SK-N-SH (cell line): Measurements from ENCODE around the gene BTBD6. TPM values are rescaled to one million over a fixed set of nuclear protein-coding genes. Genes with fewer than 3 reads are reported as not detected.

Source experiments
- CTCF ChIA-PET: fragments of 300-600, 350-600 bp; formaldehyde crosslinking; extraction: SDS; loops from one replicate; lab custom pipeline; 2021; lab: Yijun Ruan, JAX
- POLR2A ChIA-PET: fragments of 350-600 bp; sonication (Branson Sonifier 250); formaldehyde crosslinking; extraction: SDS; loops from one replicate; lab custom pipeline; 2020; ENCODE audit warnings: antibody characterized with exemption, inconsistent platforms; lab: Yijun Ruan, JAX
- DNase-seq: peaks from one replicate; pipeline ENCODE4 v3.0.0; 2012
- H2AFZ ChIP-seq: fragments of 200-600 bp; sonication (generic); 2 replicates; pipeline ENCODE4 v1.8.1; 2016; ENCODE audit warnings: antibody characterized with exemption, mild to moderate bottlenecking, low read depth
- H3F3A ChIP-seq: fragments of 200-600 bp; sonication (generic); replicated peaks from 2 replicates; pipeline ENCODE3; 2016; ENCODE audit warnings: antibody characterized with exemption, mild to moderate bottlenecking; ENCODE audit not compliant: insufficient read depth
- H3K27ac ChIP-seq, 2 experiments: fragments of 200-500 bp in 1 of 2; fragments of 200-600 bp in 1 of 2; sonication (Bioruptor generic) in 1 of 2; sonication (generic), shearing (Covaris generic) in 1 of 2; 2 replicates each; pipeline versions ENCODE4 v1.5.1 to v1.6.1; 2014 to 2016; ENCODE audit warnings: low read depth in 2 of 2, inconsistent platforms in 1 of 2, low read length in 1 of 2, mild to moderate bottlenecking in 1 of 2, mixed read lengths in 1 of 2
- H3K27me3 ChIP-seq: fragments of 200-600 bp; sonication (generic), shearing (Covaris generic); 2 replicates; pipeline ENCODE4 v1.6.1; 2016; ENCODE audit warnings: mixed run types; ENCODE audit not compliant: insufficient read depth
- H3K36me3 ChIP-seq, 2 experiments: fragments of 200-500 bp in 1 of 2; fragments of 200-600 bp in 1 of 2; sonication (Bioruptor generic) in 1 of 2; sonication (generic) in 1 of 2; replicated peaks in 1 of 2; 2 replicates each; pipeline versions ENCODE3 to v1.5.1; 2014 to 2016; ENCODE audit warnings: low read length in 1 of 2, mild to moderate bottlenecking in 1 of 2; ENCODE audit not compliant: insufficient read depth in 2 of 2, control insufficient read depth in 1 of 2
- H3K4me1 ChIP-seq, 2 experiments: fragments of 200-500 bp in 1 of 2; fragments of 200-600 bp in 1 of 2; sonication (Bioruptor generic) in 1 of 2; sonication (generic), shearing (Covaris generic) in 1 of 2; 2 replicates each; pipeline versions ENCODE4 v1.5.1 to v1.6.1; 2014 to 2016; ENCODE audit warnings: low read depth in 1 of 2, low read length in 1 of 2, mixed run types in 1 of 2; ENCODE audit not compliant: insufficient read depth in 2 of 2, control insufficient read depth in 1 of 2
- H3K4me2 ChIP-seq: fragments of 200-600 bp; sonication (generic), shearing (Covaris generic); 2 replicates; pipeline ENCODE4 v1.6.1; 2017; ENCODE audit warnings: mixed run types
- H3K4me3 ChIP-seq, 2 experiments: fragments of 200-500 bp in 1 of 2; fragments of 200-600 bp in 1 of 2; sonication (Bioruptor generic) in 1 of 2; sonication (generic), shearing (Covaris generic) in 1 of 2; 2 replicates each; pipeline versions ENCODE4 v1.5.1 to v1.8.1; 2014 to 2016; ENCODE audit warnings: low read depth in 2 of 2, inconsistent platforms in 1 of 2, low read length in 1 of 2, mild to moderate bottlenecking in 1 of 2, mixed read lengths in 1 of 2, moderate library complexity in 1 of 2
- H3K79me2 ChIP-seq: fragments of 200-600 bp; sonication (generic); 2 replicates; pipeline ENCODE4 v1.8.1; 2017; ENCODE audit warnings: mild to moderate bottlenecking; ENCODE audit not compliant: insufficient read depth
- H3K9ac ChIP-seq: fragments of 200-600 bp; sonication (generic); 2 replicates; pipeline ENCODE4 v1.6.1; 2017; ENCODE audit warnings: mixed run types
- H3K9me2 ChIP-seq: fragments of 200-600 bp; sonication (generic); 2 replicates; pipeline ENCODE4 v1.6.1; 2017; ENCODE audit warnings: mixed run types
- H3K9me3 ChIP-seq: fragments of 200-600 bp; sonication (generic); 2 replicates; pipeline ENCODE4 v1.6.1; 2017; ENCODE audit warnings: mixed run types, mild to moderate bottlenecking, moderate library complexity
- H4K20me1 ChIP-seq: fragments of 200-600 bp; sonication (generic); 2 replicates; pipeline ENCODE4 v1.6.1; 2017; ENCODE audit warnings: mild to moderate bottlenecking, mixed run types; ENCODE audit not compliant: insufficient read depth
- GATA2 ChIP-seq: sonication (generic); formaldehyde crosslinking; IDR thresholded peaks from 2 replicates; pipeline ENCODE4 v1.5.0; 2020; ENCODE audit warnings: mild to moderate bottlenecking, missing genetic modification reagents
- MEF2A ChIP-seq: IDR thresholded peaks from 2 replicates; pipeline ENCODE4 v1.4.0; 2012; ENCODE audit warnings: low read depth, borderline replicate concordance
- POLR2AphosphoS5 ChIP-seq: IDR thresholded peaks from 2 replicates; pipeline ENCODE4 v1.6.1; 2012; ENCODE audit warnings: low read depth, low read length
- RAD21 ChIP-seq: IDR thresholded peaks from 2 replicates; pipeline ENCODE4 v1.6.1; 2012; ENCODE audit warnings: mild to moderate bottlenecking, low read length
- TAF1 ChIP-seq: IDR thresholded peaks from 2 replicates; pipeline ENCODE4 v1.6.1; 2012; ENCODE audit warnings: low read depth, mild to moderate bottlenecking, low read length, moderate library complexity, borderline replicate concordance
- TEAD4 ChIP-seq: IDR thresholded peaks from 2 replicates; pipeline ENCODE4 v1.4.0; 2012; ENCODE audit warnings: mild to moderate bottlenecking, borderline replicate concordance; ENCODE audit not compliant: insufficient read depth
- YY1 ChIP-seq: IDR thresholded peaks from 2 replicates; pipeline ENCODE4 v1.4.0; 2012; ENCODE audit warnings: low read depth, mild to moderate bottlenecking
- WGBS: methylation state at CpG from one replicate; pipeline ENCODE4 v1.1.6; 2017; ENCODE audit warnings: low lambda C conversion rate; 5-methylcytosine and 5-hydroxymethylcytosine counted together
- polyA plus RNA-seq, 3 experiments: library from polyadenylated mRNA; depleted of rRNA; stranded (reverse); fragments of >200 nt; gene quantifications; 2 replicates each; pipeline ENCODE4 v1.2.3, GENCODE V29; 2012
- TF ChIP-seq, protein P1 (sequence below): IDR thresholded peaks from 2 replicates; pipeline ENCODE4 v1.6.1; 2012; ENCODE audit warnings: mild to moderate bottlenecking, low read depth, low read length, moderate library complexity

BTBD6 gene
- polyA plus RNA-seq, 1 of the 3 experiments (the other 2 are of a cell fraction): 20.9 TPM

GRCh38 chr14:105207996-105208737, 40.2 kb upstream of the BTBD6 start:
- POLR2A ChIA-PET: no interaction called here

GRCh38 chr14:105208738-105209075, 39.6 kb upstream of the BTBD6 start:
- H3K4me3 ChIP-seq: no peak overlapping the region
- no peak overlapping the region for H3K9ac ChIP-seq
- H3K4me2 ChIP-seq: no peak overlapping the region
- peaks cover 0 to 98% of the 10 kb centered on the region in 2 experiments; a peak in 1 of 4 replicates for H3K4me1 ChIP-seq
- no peaks in the 10 kb centered on the region for H3F3A ChIP-seq
- ChIA-PET CTCF (interaction anchor here (1.1 to 1.8 kb wide), 3 partner anchors 73 to 272 kb away, joined by 3 to 5 read pairs (median 4); no protein-coding TSS in a partner anchor), POLR2A (no interaction called here)
- H2AFZ ChIP-seq: no peak overlapping the region
- H4K20me1 ChIP-seq: no peaks in the 10 kb centered on the region
- peaks cover 0 to 14% of the 10 kb centered on the region in 2 experiments for H3K36me3 ChIP-seq
- peak overlapping the region in 1 of 2 experiments; percentile 87; a peak in 2 of 4 replicates for H3K27ac ChIP-seq
- DNase-seq: no peak
- H3K9me3 ChIP-seq: no peaks in the 10 kb centered on the region
- no peaks in the 10 kb centered on the region for H3K79me2 ChIP-seq
- WGBS: 80% methylated on average over 9 of the region's 12 CpGs
- no peak for TF ChIP-seq MEF2A
- TF ChIP-seq POLR2AphosphoS5: no peak
- TF ChIP-seq YY1: no peak
- no peak for TF ChIP-seq TAF1
- TF ChIP-seq TEAD4: no peak
- TF ChIP-seq, protein P1, sequence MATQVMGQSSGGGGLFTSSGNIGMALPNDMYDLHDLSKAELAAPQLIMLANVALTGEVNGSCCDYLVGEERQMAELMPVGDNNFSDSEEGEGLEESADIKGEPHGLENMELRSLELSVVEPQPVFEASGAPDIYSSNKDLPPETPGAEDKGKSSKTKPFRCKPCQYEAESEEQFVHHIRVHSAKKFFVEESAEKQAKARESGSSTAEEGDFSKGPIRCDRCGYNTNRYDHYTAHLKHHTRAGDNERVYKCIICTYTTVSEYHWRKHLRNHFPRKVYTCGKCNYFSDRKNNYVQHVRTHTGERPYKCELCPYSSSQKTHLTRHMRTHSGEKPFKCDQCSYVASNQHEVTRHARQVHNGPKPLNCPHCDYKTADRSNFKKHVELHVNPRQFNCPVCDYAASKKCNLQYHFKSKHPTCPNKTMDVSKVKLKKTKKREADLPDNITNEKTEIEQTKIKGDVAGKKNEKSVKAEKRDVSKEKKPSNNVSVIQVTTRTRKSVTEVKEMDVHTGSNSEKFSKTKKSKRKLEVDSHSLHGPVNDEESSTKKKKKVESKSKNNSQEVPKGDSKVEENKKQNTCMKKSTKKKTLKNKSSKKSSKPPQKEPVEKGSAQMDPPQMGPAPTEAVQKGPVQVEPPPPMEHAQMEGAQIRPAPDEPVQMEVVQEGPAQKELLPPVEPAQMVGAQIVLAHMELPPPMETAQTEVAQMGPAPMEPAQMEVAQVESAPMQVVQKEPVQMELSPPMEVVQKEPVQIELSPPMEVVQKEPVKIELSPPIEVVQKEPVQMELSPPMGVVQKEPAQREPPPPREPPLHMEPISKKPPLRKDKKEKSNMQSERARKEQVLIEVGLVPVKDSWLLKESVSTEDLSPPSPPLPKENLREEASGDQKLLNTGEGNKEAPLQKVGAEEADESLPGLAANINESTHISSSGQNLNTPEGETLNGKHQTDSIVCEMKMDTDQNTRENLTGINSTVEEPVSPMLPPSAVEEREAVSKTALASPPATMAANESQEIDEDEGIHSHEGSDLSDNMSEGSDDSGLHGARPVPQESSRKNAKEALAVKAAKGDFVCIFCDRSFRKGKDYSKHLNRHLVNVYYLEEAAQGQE: no peak
- H3K9me2 ChIP-seq: no peaks in the 10 kb centered on the region
- H3K27me3 ChIP-seq: no peaks in the 10 kb centered on the region

More at GRCh38 chr14:105207996-105208737, 40.2 kb upstream of the BTBD6 start:
- Histone ChIP-seq H3K9ac (no peak overlapping the region), H3K4me3 (no peak overlapping the region), H3K79me2 (no peaks in the 10 kb centered on the region), H2AFZ (no peak overlapping the region), H3K36me3 (peaks cover 0 to 14% of the 10 kb centered on the region in 2 experiments), H3K9me2 (no peaks in the 10 kb centered on the region), H4K20me1 (no peaks in the 10 kb centered on the region), H3K27ac (peak overlapping the region in 1 of 2 experiments; percentile 87; a peak in 2 of 4 replicates), H3K27me3 (no peaks in the 10 kb centered on the region), H3K9me3 (no peaks in the 10 kb centered on the region), H3K4me2 (no peak overlapping the region), H3K4me1 (peaks cover 0 to 97% of the 10 kb centered on the region in 2 experiments; a peak in 1 of 4 replicates), H3F3A (no peaks in the 10 kb centered on the region)
- CTCF ChIA-PET: interaction anchor here (1.1 to 1.7 kb wide), 5 partner anchors 35 to 162 kb away, joined by 3 to 5 read pairs (median 4); no protein-coding TSS in a partner anchor
- TF ChIP-seq TEAD4: no peak
- TF ChIP-seq RAD21: no peak
- TF ChIP-seq TAF1: no peak
- no peak for TF ChIP-seq YY1
- TF ChIP-seq GATA2 (CRISPR knock-in tag): no peak
- WGBS: 93% methylated on average over 22 of the region's 25 CpGs
- no peak for DNase-seq
